A172 (cell line): ENCODE data around the gene PLXNA2. TPM values are rescaled to one million over a fixed set of nuclear protein-coding genes. Genes with fewer than 3 reads are reported as not detected.

Source experiments
- DNase-seq: peaks from one replicate; pipeline ENCODE4 v3.0.0-alpha.2; 2015; ENCODE audit warnings: low spot score
- total RNA-seq: library from RNA; depleted of rRNA; stranded (reverse); fragments of >200 nt; shearing (Covaris generic); gene quantifications from 2 replicates; pipeline ENCODE4 v1.2.3, GENCODE V29; 2014

Gene PLXNA2
- total RNA-seq, 1 experiment from 2014 or later, result 15.8 TPM

DNA sequence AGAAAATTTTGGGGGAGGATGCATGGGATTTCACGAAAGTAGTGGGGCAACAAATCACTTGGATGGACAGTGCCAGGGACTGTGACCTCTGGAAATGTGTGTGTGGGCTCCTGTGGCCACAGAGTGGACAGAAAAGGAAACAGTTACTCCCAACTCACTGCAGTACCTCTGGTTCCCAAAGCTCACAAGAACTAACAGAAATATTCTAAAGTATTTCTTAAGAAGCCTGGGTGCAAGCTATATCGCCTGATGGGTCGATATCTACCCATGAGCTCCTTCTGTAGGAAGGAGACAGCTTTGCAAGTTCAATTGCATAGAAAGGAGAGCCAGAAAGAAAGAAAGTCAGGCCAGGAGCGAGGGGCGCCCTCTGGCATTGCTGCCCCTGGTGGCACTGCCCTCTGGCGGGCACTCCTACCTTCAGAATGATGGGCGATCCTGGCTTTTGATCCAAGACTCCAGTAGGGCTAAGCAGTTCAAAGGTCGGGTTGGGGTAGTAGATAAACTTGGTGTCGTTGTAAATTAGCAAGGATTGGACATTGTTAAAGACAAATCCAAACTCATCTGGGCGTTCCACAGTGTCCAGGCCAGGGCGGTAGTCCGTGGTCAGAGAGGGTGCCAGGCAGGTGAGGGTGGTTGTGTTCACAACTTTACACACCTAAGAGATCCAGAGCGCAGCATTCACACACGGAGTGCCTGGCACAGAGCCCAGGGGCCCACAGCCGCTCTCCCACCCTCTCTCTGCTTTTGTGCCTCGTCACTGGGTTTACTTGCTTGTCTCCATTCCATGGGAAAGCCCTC is 198.5 kb downstream of the PLXNA2 start:
- DNase-seq, result no peak

DNA sequence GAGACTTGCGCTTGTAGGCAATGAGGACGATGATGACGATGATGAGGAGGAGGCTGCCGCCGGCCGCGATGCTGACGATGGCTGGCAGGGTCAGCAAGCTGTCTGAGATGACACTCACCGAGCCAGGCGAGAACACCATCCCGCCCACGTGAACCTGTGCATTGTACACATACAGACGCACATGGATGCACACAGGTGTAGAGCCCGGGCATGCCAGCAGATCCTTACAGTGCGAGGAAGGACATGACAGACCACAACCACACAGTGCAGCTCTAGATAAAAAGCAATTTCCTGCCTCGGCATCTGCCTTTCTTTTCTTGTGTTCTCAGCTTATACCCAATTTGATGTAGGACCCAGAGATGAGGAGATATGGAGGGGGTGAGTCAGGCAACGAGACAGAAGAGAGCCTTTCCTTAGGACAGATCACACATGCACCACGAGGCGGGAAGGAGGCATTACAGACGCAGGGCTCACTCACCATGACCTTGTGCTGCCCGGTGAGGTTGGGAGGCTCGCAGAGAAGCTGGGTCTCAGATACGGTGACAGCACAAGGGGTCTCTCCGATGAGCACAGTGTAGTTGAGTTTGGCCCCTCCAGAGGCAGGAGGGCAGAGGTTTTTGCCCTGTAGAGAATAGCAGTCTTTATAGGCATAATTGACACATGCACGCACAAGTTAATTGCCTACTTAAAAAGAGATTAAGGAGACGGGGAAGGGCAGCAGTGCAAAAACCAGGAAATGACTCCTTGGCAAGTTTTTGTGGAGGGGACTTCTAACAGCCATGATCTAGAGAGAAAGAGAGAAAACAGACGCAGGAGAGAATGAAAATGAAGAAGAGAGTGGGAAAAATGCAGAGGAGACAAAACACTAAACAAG is 199.4 kb downstream of the PLXNA2 start:
- no peak for DNase-seq

- DNase-seq, result no peak
Observed at GRCh38 chr1:208043691-208044181, 200.4 kb downstream of the PLXNA2 start.

DNA sequence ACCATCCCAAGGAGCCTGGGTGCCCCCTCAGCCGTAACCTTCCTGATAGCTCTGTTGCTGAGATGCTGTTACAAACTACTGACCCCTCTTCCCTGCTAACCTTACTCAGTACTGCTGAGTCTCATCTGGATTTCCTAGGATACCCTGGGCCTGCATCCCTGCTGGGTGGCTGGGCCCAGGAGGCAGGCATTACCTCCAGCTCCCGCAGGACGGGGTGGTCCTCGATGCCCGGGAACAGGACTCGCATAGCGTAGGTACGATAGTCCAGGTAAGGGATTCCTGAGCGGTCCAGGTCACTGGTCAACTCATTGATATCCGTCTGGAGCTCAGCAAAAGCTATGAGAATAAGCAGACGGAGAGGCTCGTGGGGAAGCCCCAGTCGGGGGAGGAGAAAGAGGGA is 201.3 kb downstream of the PLXNA2 start:
- DNase-seq, result no peak

DNA sequence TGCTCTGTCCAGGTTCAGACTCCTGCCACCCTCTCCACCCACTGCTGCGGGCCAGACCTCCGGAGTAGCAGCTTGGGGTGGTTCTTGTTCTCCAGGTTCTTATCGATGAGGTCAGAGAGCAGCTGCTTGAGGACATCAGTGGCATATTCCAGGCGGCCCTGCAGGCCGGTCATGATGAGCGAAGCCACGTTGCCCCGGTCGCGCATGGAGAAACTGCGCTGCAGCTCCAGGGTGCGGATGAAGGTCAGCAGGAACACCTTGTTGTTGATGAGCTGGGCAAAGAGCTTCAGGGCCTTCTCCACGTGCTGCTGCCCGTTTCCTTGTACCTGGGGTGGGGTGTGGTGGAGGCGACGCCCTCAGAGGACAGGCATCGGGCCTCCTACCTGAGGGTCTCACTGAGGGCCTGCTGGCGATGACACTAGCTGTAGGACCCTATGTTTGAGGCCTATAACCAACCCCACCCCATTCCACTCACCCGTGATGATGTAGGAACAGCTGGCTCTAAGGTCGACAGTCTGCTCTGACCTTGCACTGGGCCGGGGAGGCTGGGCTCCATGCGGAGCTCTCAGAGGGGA is 202.1 kb downstream of the PLXNA2 start:
- no peak for DNase-seq

- DNase-seq, result no peak
Observed at GRCh38 chr1:208041505-208041904, 202.7 kb downstream of the PLXNA2 start.

- no peak for DNase-seq
Observed at GRCh38 chr1:208040821-208041297, 203.3 kb downstream of the PLXNA2 start.

- no peak for DNase-seq
Observed at GRCh38 chr1:208039536-208040332, 204.4 kb downstream of the PLXNA2 start.

DNA sequence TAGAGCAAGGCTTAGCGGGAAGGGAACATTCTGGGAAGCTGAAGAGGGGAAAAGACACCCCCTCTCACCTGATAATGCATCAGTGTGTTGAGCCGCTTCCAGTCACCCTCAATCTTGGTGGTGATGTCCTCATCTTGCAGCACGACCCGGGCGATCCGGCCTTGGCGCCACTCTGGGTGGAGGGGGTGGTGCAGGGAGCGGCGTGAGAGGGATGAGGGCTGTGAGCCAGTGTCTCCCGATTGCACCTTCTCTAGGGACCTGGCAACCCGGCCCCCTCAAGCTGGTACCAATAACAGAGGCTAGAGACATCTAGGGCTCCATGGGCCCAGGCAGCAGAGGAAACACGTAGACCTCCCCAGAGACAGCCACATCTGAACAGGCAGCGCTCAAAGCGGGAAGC is 205.9 kb downstream of the PLXNA2 start:
- DNase-seq, result no peak

DNA sequence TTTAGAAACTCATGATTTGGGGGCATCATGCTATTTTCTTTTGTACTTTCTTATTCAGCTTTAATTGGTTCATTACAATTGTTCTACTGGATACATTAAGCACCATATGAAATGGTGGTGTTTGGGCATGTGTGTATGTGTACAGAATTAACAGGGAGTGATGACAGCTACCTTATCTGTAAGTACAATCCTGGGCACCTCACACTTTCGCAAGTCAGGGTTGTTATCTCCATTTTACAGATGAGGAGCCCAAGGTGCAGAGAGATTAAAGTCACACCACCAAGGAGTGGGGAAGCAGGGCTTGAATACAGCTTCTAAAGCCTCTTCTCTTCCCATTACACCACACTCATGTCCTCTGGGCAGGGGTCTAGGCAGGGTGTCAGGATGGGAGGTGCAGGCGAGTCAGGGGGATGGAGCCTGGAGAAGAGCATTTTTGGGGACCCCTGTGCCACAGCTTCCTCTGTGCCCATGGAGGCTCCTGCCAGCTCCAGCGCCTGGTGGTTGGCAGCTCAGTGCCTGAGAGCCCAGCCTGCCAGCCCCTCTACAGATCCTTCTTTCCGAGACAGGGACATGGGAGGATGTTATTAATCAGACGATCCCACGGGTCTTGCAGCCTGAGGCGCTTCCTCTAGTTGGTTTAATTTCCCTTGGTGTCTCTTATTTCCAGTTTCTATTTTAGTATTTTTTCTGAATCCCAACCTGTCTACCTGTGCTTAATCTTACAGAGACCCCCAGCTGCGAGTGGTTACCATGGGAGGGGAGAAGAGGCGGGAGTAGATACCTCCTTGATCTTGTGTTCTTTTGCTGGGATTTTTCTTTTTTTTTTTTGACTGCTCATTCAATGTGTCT is 207.0 kb downstream of the PLXNA2 start:
- DNase-seq, result no peak

DNA sequence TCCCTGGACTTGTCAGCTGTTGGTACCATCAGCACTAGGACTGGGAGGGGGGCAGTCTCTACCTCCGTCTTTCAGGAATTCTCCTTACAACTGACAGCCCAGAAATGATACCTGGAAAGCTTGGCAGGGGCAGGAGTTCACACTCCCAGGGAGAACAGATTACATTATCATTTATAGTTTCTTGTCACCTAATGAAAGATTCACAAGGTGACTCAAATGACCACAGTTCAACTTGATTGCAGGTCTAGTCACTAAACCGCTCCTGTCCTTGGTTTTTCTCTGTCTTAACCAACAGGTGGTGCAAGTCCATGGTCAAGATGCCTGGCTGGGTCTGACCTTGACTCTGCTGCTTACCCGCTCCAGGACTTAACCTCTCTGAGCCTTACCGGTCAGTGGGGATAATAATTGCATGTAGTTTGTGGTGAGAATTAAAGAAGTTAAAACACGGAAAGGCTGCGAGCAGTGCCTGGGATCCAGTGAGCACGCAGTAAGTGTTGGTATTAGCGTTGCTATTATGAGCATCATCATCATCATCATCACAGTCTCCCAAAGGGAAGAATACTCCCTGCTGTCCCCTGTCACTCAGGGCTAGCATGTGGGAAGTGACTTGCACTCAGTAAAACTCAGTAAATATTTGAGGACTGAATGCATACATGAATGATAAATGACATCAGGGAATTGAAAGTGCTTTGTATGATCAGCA is 207.9 kb downstream of the PLXNA2 start:
- DNase-seq, result peak; percentile 49

GRCh38 chr1:208034135-208034534 is 210.0 kb downstream of the PLXNA2 start:
- no peak for DNase-seq

DNA sequence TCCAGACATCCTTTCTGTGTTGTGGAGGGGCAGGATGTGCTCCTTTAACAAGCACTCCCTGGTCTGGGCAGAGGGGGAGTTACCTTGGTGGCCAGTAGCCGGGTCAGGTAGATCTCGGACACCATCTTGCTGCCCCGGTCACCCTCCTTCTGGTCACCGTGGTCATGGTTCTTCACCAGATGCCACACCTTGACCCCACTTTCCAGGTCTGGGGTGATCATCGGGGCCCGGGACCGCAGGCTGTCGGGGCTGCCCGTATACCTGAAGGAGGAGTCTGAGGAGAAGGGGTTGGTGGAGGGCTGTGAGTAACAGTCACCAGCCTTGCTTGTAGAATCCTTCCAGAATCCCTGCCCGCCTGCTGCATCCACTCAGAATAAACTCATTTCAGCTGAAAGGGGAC is 210.9 kb downstream of the PLXNA2 start:
- DNase-seq, result no peak

GRCh38 chr1:208031932-208032320 is 212.3 kb downstream of the PLXNA2 start:
- DNase-seq, result no peak

DNA sequence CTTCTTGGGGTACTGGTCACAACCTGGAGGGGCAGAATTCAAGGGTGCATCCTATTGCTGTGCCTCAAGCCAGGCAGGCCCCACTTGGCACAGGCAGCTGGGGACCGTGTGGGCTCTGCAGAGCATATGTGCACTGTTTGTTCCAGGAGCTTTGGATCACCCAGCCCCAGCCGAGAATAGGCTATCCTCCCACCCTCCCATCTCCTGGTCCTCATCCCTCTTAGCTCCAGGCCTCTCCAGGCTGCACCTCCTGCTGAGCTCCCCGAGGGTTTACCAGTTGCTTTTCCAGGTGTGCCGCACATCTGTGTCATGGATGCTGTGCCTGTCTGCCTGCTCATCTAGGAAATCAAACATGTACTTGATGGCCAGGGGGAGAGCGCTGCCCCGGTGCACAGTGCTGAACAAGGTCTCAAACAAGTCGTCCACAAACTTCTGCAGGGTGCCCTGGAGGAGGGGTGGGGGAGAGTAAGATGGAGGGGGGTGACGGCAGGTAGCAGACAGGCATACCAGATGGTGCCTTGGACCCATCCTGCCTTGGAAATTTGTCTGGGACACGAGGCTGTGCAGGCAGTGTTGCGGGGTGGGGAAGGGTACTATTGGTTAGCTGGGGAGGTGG is 212.8 kb downstream of the PLXNA2 start:
- DNase-seq, result no peak

DNA sequence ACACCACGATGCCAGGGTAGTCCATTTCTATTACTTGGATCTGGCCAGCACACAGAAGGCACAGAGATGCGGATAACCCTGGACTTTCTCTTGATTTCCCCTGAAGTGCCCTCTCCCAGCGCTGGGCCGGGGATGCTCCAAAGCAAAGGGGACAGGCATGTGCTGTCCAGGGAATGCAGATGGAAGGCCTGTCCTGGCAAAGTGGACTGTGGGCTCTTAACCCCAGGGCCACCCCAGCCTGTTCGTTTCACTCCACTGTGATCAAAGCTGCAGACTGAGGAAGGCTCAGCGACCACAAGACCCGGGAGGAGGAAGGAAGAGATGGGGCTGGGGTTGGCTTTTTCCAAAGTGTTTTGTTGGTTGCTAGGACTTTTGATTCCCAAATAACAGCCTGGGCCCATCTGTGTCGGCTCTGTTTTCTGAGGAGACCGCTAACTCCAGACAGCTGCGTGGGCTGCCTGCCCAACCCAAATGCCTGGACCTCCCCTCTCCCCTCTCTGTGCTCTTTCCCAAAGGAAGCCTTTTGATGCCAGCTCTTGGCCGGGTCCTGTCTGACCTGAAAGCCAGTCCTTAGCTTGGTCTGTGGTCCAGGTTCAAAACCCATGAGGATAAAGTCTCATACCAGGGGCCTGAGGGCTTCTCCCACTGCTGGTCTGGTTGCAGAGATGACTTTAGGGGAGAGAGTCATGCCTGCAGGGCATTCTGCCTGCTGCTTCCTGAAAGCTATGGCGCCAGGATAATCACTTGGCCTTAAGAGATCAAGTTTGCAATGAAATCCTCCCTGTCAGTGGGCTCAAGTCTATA is 213.7 kb downstream of the PLXNA2 start:
- no peak for DNase-seq

DNA sequence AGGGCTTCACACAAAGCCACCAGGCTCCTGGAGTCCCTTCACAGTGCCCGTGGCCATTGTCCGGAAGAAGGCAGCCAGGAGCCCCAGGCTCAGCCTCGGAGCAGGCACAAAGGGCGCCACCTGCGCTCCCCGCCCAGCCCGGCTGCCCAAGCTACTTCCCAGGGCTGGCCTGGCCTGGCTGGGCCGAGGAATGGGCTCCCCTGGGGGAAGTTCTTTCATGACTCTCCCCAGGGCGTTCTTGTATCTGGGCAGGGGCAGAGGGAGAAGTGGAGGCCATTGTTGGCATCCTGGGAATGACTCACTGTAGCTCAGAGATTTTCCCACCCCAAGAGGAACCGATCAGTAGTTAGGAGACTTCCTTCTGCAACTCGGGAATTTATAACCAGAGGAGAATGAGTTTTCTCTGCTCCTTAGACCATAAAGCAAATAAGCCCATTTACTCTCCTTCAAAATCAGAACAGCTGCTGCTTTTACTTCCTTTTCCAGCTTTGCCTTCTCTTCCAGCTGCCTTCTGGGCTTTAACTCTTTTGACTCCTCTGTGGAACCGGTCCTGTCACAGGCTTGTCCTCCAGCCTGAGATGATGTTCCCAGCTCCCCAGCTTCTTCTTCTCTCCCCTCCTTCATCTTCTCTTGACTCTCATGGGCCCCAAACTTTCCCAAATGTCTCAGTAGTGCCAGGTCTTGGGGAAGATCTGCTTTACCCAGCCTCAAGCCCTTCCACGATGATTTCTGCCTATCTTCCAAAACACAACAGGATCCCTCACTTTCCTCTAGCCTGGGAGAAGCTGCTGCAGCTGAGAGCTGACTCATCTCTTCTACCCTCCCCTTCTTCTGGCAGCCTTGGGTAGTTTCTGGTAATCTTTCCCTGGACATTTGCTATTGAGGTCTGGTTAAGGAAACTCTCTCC is 214.6 kb downstream of the PLXNA2 start:
- DNase-seq, result peak; percentile 54
